Globus pallidus (tissue), 1 donor: Measurements from ENCODE around the gene SENP5.

Experiments used
- DNase-seq: peaks from one replicate; pipeline ENCODE4 v3.0.0-alpha.2; 2015; ENCODE audit warnings: low spot score

The SENP5 gene

GRCh38 chr3:196969134-196969659 is 101.5 kb downstream of the SENP5 start:
- no peak for DNase-seq

- DNase-seq, result peak; percentile 26
These were observed 102.2 kb downstream of the SENP5 start for GRCh38 chr3:196969660-196970546.

- DNase-seq, result no peak
These were observed 102.9 kb downstream of the SENP5 start for GRCh38 chr3:196970547-196971093.

GRCh38 chr3:196971094-196971698 is 103.5 kb downstream of the SENP5 start:
- DNase-seq, result no peak

- DNase-seq, result no peak
These were observed 106.9 kb downstream of the SENP5 start for GRCh38 chr3:196974661-196975060.

- DNase-seq, result no peak
These were observed 107.6 kb downstream of the SENP5 start for GRCh38 chr3:196975349-196975748.

- no peak for DNase-seq
These were observed 109.2 kb downstream of the SENP5 start for GRCh38 chr3:196976941-196977340.

GRCh38 chr3:196979545-196979944 is 111.8 kb downstream of the SENP5 start:
- DNase-seq, result no peak

- DNase-seq, result no peak
These were observed 113.9 kb downstream of the SENP5 start for GRCh38 chr3:196981657-196982056.

GRCh38 chr3:196983186-196983585 is 115.5 kb downstream of the SENP5 start:
- DNase-seq, result no peak
